GM18505 (cell line): ENCODE measurements around the gene UROC1.

Experiments
- ATAC-seq: cut with Tn5 transposase; IDR thresholded peaks from one replicate; pipeline ENCODE4 v1.9.1; 2021; ENCODE audit not compliant: unreplicated experiment
- POLR2A ChIP-seq: IDR thresholded peaks from 4 replicates; pipeline ENCODE4 v1.6.1; 2011; ENCODE audit warnings: borderline replicate concordance; ENCODE audit not compliant: insufficient read depth, insufficient read length; ENCODE audit errors: extremely low read depth

The UROC1 gene

GRCh38 chr3:126439346-126439967 lies 78.1 kb downstream of the UROC1 start:
- no peak for ATAC-seq
- no peak for TF ChIP-seq POLR2A

DNA sequence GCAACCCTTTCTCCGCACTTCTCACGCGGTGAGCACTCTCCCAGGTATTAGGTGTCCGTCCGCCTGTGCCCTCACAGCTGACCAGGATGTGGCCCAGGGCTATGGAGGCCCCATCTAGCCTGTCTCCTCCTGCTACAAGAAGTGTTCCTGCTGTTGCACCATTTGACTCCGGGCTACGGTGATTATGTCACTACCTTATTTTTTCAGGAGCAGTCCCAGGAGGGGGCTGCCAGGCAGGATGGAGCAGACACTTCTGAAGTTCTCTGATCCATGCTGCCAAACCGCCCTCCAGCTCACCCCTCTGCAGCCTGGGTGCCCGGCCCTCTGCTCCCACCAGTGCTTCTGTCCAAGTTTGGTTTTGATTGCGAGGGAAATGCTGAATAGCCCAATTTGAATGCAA lies 78.8 kb downstream of the UROC1 start:
- TF ChIP-seq POLR2A = no peak
- no peak for ATAC-seq

DNA sequence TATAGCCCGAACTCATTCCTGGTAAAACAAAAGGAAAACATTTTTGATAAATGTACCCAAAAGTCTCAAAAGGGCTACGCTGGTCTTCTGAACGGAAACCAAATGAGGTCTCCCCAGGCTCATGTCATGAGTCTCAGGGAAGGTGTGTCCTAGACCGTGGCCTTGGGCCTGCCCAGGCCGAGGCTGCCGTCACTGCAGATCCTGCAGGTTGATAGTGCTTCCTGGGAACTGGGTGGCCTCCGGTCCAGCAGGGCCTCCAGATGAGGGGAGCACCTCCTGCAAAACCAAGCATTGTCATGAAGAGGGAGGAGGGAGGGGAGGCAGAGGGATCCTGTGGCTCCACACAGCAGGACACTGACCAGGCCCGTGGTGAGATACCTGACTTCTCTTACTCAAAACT lies 79.4 kb downstream of the UROC1 start:
- ATAC-seq = no peak
- TF ChIP-seq POLR2A = no peak

GRCh38 chr3:126436826-126437717 lies 80.5 kb downstream of the UROC1 start:
- no peak for TF ChIP-seq POLR2A
- no peak for ATAC-seq

DNA sequence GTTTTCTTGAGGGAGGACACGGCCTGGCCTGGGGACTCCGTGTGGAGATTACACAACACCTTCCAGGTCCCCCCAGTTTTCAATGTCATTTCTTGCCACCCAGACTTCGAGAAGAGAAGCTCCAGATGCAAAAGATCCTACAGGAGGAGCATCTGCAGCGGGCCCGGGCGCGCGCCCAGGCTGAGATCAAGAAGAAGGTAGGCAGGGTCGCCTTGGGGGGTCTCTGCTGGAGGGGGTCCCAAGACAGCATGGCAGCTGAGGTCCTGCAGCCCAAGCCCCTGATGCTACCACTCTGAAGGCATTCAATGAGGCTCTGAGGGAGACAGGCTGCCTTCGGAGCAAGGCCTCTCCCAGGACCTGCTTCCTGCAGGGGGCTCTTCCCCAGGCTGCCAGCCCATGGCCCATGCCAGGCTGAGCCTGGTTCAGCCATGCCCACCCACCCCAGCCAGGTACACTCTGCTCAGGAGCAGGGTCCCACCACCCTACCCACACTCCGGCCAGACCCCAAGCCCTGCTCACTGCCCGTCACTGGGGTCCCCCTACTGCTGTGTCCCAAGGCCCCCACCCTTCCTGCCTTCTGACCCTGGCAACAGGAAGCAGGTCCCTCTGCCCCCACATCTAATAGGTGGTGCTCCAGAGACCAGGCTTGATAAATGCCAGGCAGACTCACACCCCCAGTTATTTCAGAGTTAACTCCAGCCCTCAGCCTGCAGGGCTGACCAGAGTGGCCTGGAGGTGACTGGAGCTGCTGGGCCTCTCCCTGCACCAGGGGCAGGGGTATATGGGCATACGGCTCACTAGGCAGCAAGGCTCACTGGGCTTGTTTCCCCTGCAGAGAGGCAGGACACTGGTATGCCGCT lies 81.9 kb downstream of the UROC1 start:
- TF ChIP-seq POLR2A = no peak

GRCh38 chr3:126434931-126435411 lies 82.6 kb downstream of the UROC1 start:
- TF ChIP-seq POLR2A = no peak
- ATAC-seq = no peak

More for the DNA sequence above, 81.9 kb downstream of the UROC1 start:
- ATAC-seq = no peak

DNA sequence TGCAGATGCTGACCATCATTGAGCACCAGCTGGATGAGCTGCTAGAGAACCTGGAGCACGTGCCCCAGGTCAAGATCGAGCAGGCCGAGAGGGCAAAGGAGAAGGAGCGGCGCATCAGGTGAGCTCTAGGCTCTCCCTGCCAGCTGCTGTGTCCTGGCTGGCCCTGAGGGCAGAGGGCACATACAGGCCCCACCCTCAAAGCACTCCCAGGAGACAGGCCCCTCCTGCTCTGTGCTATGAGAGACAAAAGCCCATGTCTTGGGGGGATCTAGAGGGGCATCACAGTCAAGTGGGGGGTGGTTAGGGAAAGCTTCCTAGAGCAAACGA lies 83.3 kb downstream of the UROC1 start:
- no peak for TF ChIP-seq POLR2A
- no peak for ATAC-seq

GRCh38 chr3:126433496-126434263 lies 83.9 kb downstream of the UROC1 start:
- TF ChIP-seq POLR2A = no peak
- no peak for ATAC-seq

GRCh38 chr3:126433105-126433430 lies 84.5 kb downstream of the UROC1 start:
- no peak for TF ChIP-seq POLR2A
- no peak for ATAC-seq

DNA sequence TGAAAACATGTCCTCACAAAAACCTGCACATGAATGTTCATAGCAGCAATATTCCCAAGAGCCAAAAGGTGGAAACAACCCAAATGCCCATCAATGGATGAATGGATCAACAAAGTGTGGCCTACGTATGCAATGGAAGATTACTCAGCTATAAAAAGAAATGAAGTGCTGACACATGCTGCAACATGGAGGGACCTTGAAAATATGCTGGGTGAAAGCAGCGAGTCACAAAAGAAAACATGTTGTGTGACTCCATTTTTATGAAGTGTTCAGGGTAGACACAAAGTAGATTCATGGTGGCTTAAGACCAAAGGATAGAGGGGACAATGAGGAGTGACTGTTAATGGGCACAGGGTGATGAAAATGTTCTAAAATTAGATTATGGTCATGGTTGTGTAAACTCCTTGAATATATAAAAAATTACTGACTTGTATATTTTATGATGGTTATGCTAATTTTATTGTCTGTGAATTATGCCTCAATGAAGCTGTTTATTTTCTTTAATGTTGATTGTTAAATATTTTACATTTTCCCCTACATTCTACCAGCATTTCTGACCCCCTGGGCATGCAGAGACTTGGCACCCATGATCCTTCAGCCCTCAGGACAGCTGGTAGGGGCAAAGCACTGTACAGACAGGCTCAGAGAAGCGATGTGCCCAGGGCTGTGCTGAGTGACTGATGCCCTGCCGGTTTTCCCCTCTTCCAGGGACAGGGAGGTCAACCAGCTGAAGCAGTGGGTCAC lies 85.0 kb downstream of the UROC1 start:
- no peak for TF ChIP-seq POLR2A
- ATAC-seq = no peak
